ENCODE results near the gene PTPRT. TPM values are rescaled to one million over a fixed set of nuclear protein-coding genes. Genes with fewer than 3 reads are reported as not detected.

PTPRT gene
- polyA plus RNA-seq, 2 of the 4 experiments (the other 2 are of a cell fraction), result not detected

DNA sequence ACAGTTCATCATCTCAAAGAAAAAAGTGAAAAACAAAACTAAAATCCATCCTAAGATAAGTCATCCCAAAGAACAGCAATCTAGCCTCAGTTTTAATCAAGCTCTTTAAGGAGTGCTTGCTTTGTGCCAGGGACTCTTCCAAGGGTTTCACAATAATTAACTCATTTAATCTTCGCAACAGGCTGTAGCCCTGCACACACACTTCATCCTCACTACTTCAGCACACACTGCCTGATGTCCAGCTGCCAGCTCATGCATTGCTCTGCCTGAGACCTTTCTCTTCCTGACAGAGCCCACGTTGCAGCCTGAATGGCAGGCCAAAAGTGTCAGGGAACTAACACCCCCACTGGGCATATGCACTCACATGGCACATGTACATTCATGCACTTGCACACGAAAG, 21.2 kb upstream of the PTPRT start:
- Histone ChIP-seq H3K4me1 (no peaks in the 10 kb centered on the region), H3K27ac (no peak overlapping the region), H3K9me3 (no peaks in the 10 kb centered on the region), H3K4me3 (no peak overlapping the region), H3K4me2 (no peak overlapping the region)
- TF ChIP-seq HOXB5 (CRISPR knock-in tag; IDR thresholded peaks at IDR 0.05) (no peak), FOSL2 (IDR thresholded peaks at IDR 0.05) (no peak), FOSL2 (CRISPR knock-in tag; IDR thresholded peaks at IDR 0.05) (no peak), ZFP36 (IDR thresholded peaks at IDR 0.05; ENCODE audit: borderline replicate concordance, partially characterized antibody) (no peak), NFE2L2 (conservative IDR thresholded peaks at IDR 0.05; ENCODE audit: low read length) (no peak), RCOR1 (IDR thresholded peaks at IDR 0.05; ENCODE audit: low read depth, low read length) (no peak), REST (IDR thresholded peaks at IDR 0.05) (no peak), HES2 (IDR thresholded peaks at IDR 0.05) (no peak), MAX (IDR thresholded peaks at IDR 0.05) (no peak), POLR2AphosphoS2 (conservative IDR thresholded peaks at IDR 0.05; ENCODE audit: low read length) (no peak), BCL3 (IDR thresholded peaks at IDR 0.05) (no peak), JUNB (IDR thresholded peaks at IDR 0.05) (no peak), EHMT2 (IDR thresholded peaks at IDR 0.05; ENCODE audit: low read depth) (no peak), EHF (CRISPR knock-in tag; IDR thresholded peaks at IDR 0.05) (no peak), CHD4 (IDR thresholded peaks at IDR 0.05; ENCODE audit: borderline replicate concordance) (no peak), ELK1 (IDR thresholded peaks at IDR 0.05; ENCODE audit: low read depth, low read length) (no peak), GATA3 (IDR thresholded peaks at IDR 0.05; ENCODE audit: borderline replicate concordance) (no peak), RFX5 (IDR thresholded peaks at IDR 0.05) (no peak), ZSCAN20 (CRISPR knock-in tag; IDR thresholded peaks at IDR 0.05) (no peak), HDAC2 (IDR thresholded peaks at IDR 0.05) (no peak), SREBF2 (IDR thresholded peaks at IDR 0.05) (no peak)
- WGBS (ENCODE audit: missing lambda C conversion rate), result 3% methylated on average over 3 of the region's 3 CpGs
- ATAC-seq (no peak), FAIRE-seq (no peak), DNase-seq (ENCODE audit: low read depth in 1 of 2, low spot score in 1 of 2) (no peak)
- ChIA-PET POLR2A (no interaction called here), CTCF (interaction anchor here (0.6 to 2.3 kb wide), 2 partner anchors 24 to 426 kb away, joined by 4 to 6 read pairs; no protein-coding TSS in a partner anchor)

GRCh38 chr20:43209831-43210230, 20.1 kb upstream of the PTPRT start:
- Histone ChIP-seq H3K4me1 (no peaks in the 10 kb centered on the region), H3K4me3 (no peak overlapping the region), H3K9me3 (no peaks in the 10 kb centered on the region), H3K4me2 (no peak overlapping the region), H3K27ac (no peak overlapping the region)
- ChIA-PET POLR2A (no interaction called here), CTCF (no interaction called here)
- no peak for TF ChIP-seq JUN (IDR thresholded peaks at IDR 0.05)
- TF ChIP-seq KDM5A (IDR thresholded peaks at IDR 0.05), result no peak
- TF ChIP-seq HOXA7 (CRISPR knock-in tag; IDR thresholded peaks at IDR 0.05), result no peak
- TF ChIP-seq HDAC2 (IDR thresholded peaks at IDR 0.05), result no peak
- TF ChIP-seq EP300 (IDR thresholded peaks at IDR 0.05), result no peak
- no peak for TF ChIP-seq RNF2 (IDR thresholded peaks at IDR 0.05; ENCODE audit: borderline replicate concordance, low read depth)
- TF ChIP-seq USF2 (IDR thresholded peaks at IDR 0.05), result no peak
- TF ChIP-seq RAD21 (conservative IDR thresholded peaks at IDR 0.05 in 1 of 2, IDR thresholded peaks at IDR 0.05 in 1 of 2), result no peak
- no peak for TF ChIP-seq MYC (IDR thresholded peaks at IDR 0.05; ENCODE audit: borderline replicate concordance, low read length)
- TF ChIP-seq NPAS2 (CRISPR knock-in tag; IDR thresholded peaks at IDR 0.05; ENCODE audit: borderline replicate concordance), result no peak
- FAIRE-seq (no peak), ATAC-seq (no peak), DNase-seq (ENCODE audit: low read depth in 1 of 2, low spot score in 1 of 2) (no peak)
- WGBS (ENCODE audit: missing lambda C conversion rate), result 20% methylated on average over 2 of the region's 2 CpGs

All from A549 (cell line).